ENCODE results near the gene DHX15.

DHX15 gene

GRCh38 chr4:24584211-24584850, at the start of gene DHX15:
DHX15 (minus strand) TSS chr4:24584554; CDS start chr4:24584393, 161 bp downstream.
- DNase-seq, result peak; percentile 74

- DNase-seq, result no peak
Measured at GRCh38 chr4:24632011-24632410, 47.7 kb upstream of the DHX15 start.

GRCh38 chr4:24630937-24631336, 46.6 kb upstream of the DHX15 start:
- no peak for DNase-seq

GRCh38 chr4:24625091-24625490, 40.7 kb upstream of the DHX15 start:
- no peak for DNase-seq

GRCh38 chr4:24624381-24624780, 40.0 kb upstream of the DHX15 start:
- DNase-seq, result no peak

- no peak for DNase-seq
Measured at GRCh38 chr4:24622146-24622834, 37.9 kb upstream of the DHX15 start.

DNA sequence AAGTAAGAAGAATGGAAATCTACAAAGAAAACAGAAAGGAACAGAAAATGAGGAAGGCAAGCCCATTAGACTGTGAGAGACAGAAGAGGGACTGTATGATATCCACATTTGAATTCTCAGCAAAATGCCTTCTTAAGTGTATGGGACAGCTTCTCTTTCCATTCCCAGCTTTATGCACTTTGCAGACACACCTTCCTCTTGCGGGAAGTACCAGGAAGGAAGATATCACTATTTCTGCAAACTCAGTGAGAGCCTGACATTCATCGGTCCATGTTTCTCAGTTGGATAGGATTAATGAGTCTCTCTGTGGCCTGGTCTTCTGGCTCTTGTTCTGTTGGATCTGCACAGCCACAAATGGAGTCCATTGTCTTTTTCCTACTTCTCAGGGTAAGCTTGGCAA, 31.6 kb upstream of the DHX15 start:
- no peak for DNase-seq

DNA sequence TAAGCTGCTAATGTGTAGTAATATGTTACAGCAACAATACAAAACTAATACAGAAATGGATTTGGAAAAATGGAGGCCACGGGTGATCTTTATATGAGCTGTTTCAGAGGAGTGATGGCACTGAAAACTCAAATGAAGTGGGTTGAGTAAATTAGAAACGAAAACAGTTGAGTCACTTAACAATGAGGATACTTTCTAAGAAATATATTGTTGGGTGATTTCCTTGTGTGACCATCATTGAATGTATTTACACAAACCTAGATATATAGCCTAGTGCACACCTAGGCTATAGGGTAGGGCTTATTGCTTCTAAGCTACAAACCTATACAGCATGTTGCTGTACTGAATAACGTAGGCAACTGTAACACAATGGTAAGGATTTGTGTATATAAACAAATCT, 30.5 kb upstream of the DHX15 start:
- DNase-seq, result no peak

GRCh38 chr4:24613502-24613901, 29.1 kb upstream of the DHX15 start:
- DNase-seq, result no peak

- DNase-seq, result no peak
Measured at GRCh38 chr4:24611575-24611974, 27.2 kb upstream of the DHX15 start.

- no peak for DNase-seq
Measured at GRCh38 chr4:24607334-24607733, 23.0 kb upstream of the DHX15 start.

GRCh38 chr4:24605216-24605615, 20.9 kb upstream of the DHX15 start:
- DNase-seq, result no peak

GRCh38 chr4:24604558-24605214, 20.3 kb upstream of the DHX15 start:
- no peak for DNase-seq

- no peak for DNase-seq
Measured at GRCh38 chr4:24603343-24603742, 19.0 kb upstream of the DHX15 start.

GRCh38 chr4:24601121-24601520, 16.8 kb upstream of the DHX15 start:
- no peak for DNase-seq

DNA sequence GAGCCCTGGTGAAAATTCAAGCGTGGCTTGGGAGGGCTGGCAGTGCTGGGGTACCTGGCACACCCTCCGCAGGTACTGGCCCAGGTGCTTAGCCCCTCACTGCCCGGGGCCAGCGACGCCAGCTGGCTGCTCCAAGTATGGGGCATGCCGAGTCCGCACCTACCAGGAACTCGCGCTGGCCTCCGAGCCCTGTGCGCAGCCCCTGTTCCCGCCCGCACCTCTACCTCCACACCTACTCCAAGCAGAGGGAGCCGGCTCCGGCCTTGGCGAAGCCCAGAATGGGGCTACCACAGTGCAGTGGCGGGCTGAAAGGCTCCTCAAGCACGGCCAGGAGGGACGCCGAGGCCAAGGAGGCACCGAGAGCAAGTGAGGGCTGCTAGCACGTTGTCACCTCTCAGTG, 14.9 kb upstream of the DHX15 start:
- no peak for DNase-seq

GRCh38 chr4:24598025-24598424, 13.7 kb upstream of the DHX15 start:
- no peak for DNase-seq

DNA sequence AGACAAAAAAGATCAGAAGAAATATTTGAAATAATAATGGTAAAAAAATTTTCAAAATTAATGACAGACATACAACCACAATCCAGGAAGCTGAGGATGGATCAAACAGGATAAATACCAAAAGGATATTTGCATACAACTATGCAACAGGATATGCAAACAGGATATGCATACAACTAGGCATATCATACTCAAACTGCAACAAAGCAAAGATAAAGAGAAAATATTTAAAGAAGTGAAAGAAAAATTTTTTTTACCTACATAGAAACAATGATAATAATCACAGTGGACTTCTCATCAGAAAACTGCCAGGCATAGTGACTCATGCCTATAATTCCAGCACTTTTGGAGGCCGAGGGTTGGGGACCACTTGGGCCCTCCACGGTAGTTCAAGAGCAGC, 11.3 kb upstream of the DHX15 start:
- DNase-seq, result no peak

DNA sequence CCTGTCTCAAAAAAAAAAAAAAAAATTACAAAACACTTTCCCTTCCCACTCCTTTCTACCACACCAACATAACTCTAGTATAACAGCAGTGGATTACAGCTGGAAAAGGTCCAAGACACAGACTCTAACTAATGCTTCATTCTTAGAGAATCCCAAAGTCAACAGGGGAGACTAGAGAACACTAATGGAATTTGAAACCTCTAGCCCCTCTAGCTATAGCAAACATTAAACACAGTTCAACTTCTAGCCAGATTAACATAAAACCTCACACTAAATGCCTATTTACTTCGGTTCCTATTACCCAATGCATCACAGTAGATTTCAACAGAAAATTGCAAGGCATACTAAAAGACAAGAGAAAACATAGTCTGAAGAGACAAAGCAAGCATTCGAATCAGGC, 10.5 kb upstream of the DHX15 start:
- DNase-seq, result no peak

DNA sequence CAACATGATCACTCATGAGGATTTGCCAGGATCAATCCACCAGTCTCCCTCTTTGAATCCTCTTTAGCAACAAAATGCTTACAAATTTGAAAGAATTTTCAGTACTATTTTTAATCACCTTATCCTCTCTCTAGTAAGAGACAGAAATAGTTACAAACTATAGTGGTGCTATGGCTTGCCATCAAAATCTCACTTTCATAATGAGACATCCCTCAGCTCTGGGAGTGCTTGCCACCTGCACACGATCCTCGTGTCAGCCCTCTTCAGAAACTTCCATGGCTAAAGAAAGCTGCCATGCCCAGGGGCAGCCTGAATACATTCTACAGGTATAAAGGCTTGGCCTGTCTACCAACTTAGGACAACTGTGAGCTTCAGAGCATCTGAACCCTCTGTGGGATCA, 5.1 kb upstream of the DHX15 start:
- no peak for DNase-seq

DNA sequence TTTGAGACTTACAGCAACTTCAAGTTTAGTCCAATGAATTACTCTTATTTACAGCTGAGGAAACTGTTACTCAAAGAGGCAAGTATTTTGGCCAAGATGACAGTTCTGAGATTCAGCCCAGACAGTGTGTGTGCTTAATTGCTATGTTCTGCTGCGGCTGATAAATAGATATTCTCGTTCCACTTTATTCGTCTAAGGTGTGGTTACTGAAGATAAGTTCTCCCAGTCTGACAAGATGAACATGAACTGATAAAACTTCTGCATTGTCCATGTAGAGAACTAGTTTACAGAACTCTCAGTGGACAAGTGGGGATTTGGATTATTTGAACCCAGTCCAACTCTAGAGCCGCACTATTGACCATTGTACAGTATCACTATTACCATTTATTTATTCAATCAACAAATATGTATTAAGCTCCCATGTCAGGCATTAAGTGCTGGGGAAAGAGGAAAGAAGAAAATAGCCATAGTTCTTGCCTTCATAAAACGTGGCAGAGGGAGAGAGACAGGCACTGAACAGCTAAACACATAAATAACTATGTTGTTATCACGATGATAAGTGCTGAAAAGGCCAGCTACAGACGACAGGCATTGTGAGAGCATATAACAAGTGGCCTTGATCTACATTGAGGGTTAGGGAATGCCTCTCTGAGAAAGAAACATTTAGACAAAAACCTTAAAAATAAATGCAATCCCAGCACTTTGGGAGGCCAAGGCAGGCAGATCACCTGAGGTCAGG, 4.0 kb upstream of the DHX15 start:
- DNase-seq, result no peak

- peak; percentile 10 for DNase-seq
Measured at GRCh38 chr4:24583451-24584210, 723 bp downstream of the DHX15 start.

Data from DMS79 (cell line).